Nephron (organoid): ENCODE data around the gene NFATC2.

Experiments
- H3K27ac Mint-ChIP-seq, 3 experiments: 2 replicates each; pipeline ENCODE4 v1.8.0; 2020; ENCODE audit warnings: mixed read lengths in 3 of 3, mild to moderate bottlenecking in 2 of 3, moderate library complexity in 1 of 3
- H3K27me3 Mint-ChIP-seq: 2 replicates; pipeline ENCODE4 v1.8.0; 2021; ENCODE audit warnings: low read depth, mild to moderate bottlenecking, moderate library complexity, mixed read lengths
- H3K36me3 Mint-ChIP-seq: 2 replicates; pipeline ENCODE4 v1.8.0; 2020; ENCODE audit warnings: low read depth, mixed read lengths
- H3K4me1 Mint-ChIP-seq: 2 replicates; pipeline ENCODE4 v1.8.0; 2020; ENCODE audit warnings: mixed read lengths
- H3K4me3 Mint-ChIP-seq, 3 experiments: 2 replicates each; pipeline ENCODE4 v1.8.0; 2020; ENCODE audit warnings: mild to moderate bottlenecking in 3 of 3, mixed read lengths in 3 of 3, moderate library complexity in 2 of 3
- H3K9me3 Mint-ChIP-seq: 2 replicates; pipeline ENCODE4 v1.8.0; 2020; ENCODE audit warnings: mixed read lengths
- CTCF ChIP-seq, 3 experiments: fragments of 200-600 bp; sonication (generic); IDR thresholded peaks; one replicate each; pipeline ENCODE4 v1.5.0; 2021; ENCODE audit warnings: antibody characterized with exemption in 3 of 3; ENCODE audit not compliant: unreplicated experiment in 3 of 3

NFATC2 gene

GRCh38 chr20:51381557-51381956 is 161.0 kb downstream of the NFATC2 start:
- TF ChIP-seq CTCF (IDR thresholded peaks at IDR 0.05; ENCODE audit: unreplicated experiment in 3 of 3), result no peak
- H3K4me3 Mint-ChIP-seq, result no peak overlapping the region
- peaks cover 34% of the 10 kb centered on the region for H3K27me3 Mint-ChIP-seq
- no peak overlapping the region for H3K27ac Mint-ChIP-seq
- H3K36me3 Mint-ChIP-seq, result no peaks in the 10 kb centered on the region
- no peaks in the 10 kb centered on the region for H3K9me3 Mint-ChIP-seq
- H3K4me1 Mint-ChIP-seq, result peaks cover 22% of the 10 kb centered on the region

DNA sequence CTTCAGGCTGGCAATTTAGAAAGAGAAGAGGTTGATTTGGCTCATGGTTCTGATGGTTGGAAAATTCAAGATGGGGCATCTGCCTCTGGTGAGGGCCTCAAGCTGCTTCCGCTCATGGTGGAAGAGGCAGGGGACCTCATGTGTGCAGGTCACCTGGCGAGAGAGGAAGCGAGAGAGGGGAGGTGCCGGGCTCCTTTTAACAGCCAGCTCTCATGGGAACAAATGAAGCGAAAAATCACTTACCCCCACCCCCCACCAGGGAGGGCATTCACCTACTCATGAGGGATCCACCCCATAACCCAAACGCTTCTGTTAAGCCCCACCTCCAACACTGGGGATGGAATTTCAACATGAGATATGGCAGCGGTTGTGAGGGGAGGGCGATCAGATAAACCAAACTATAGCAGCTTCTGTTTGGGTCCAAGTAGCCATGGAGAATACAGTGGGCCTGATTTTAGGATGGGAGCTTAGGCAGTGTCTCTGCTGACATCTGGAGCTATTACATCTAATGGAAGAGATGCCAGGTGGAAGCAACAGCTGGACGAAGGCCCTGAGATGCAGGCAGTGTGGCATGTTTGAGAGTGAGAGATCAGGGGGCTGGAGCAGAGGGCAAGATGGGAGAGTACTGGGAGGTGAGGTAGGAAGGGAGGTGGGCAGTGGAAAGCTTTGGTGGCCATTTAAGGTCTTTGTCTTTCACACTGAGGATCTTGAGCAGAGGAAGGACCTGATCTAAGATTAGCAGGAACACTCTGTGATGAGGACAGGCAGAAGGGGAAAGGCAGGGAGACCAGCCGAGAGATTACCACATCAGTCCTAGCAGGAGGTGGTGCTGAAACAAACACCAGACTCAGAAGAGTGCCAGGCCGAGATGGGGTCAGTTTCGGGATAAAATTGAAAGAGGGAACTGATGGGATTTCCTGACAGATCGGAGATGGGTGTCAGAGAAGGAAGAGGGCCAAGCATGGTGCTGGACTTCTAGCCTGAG is 161.8 kb downstream of the NFATC2 start:
- Mint-ChIP-seq H3K9me3 (no peaks in the 10 kb centered on the region), H3K4me1 (peaks cover 22% of the 10 kb centered on the region), H3K27ac (no peak overlapping the region)

DNA sequence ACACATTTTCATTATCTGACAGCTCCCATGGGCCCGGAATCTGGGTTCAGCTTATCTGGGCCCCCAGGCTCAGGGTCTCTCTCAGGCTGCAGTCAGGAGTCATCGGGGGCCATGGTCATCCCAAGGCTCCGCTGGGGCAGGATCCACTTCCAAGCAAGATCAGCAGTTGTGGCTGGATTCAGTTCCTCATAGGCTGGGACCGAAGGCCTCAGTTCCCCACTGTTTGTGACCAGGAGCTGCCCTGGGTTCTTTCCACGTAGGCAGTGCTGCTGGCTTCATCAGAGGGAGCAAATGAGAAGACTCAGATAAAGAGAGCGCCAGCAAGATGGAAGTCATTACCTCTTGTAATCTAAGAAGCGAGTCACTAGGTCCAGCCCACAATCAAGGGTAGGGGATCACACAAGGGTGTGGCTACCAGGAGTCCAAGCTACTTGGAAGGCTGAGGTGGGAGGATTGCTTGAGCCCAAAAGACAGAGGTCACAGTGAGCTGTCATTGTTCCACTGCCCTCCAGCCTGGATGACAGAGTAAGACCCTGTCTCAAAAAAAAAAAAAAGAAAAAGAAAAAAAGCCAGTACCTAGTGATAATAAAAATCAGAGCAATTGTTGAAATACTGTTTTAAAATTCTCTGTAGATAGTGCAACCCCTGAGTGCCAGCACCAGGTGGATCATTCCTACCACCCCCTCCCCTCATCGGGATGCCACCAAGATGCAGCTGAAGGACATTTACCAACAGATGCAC is 162.7 kb downstream of the NFATC2 start:
- peaks cover 25% of the 10 kb centered on the region for H3K27me3 Mint-ChIP-seq
- no peak for TF ChIP-seq CTCF (IDR thresholded peaks at IDR 0.05; ENCODE audit: unreplicated experiment in 3 of 3)
- H3K4me3 Mint-ChIP-seq, result no peak overlapping the region
- no peaks in the 10 kb centered on the region for H3K9me3 Mint-ChIP-seq
- H3K36me3 Mint-ChIP-seq, result no peaks in the 10 kb centered on the region
- H3K27ac Mint-ChIP-seq, result no peak overlapping the region
- peaks cover 18% of the 10 kb centered on the region for H3K4me1 Mint-ChIP-seq

More for the DNA sequence above, 161.8 kb downstream of the NFATC2 start:
- Mint-ChIP-seq H3K27me3 (peaks cover 30% of the 10 kb centered on the region), H3K4me3 (no peak overlapping the region), H3K36me3 (no peaks in the 10 kb centered on the region)
- TF ChIP-seq CTCF (IDR thresholded peaks at IDR 0.05; ENCODE audit: unreplicated experiment in 3 of 3), result no peak

DNA sequence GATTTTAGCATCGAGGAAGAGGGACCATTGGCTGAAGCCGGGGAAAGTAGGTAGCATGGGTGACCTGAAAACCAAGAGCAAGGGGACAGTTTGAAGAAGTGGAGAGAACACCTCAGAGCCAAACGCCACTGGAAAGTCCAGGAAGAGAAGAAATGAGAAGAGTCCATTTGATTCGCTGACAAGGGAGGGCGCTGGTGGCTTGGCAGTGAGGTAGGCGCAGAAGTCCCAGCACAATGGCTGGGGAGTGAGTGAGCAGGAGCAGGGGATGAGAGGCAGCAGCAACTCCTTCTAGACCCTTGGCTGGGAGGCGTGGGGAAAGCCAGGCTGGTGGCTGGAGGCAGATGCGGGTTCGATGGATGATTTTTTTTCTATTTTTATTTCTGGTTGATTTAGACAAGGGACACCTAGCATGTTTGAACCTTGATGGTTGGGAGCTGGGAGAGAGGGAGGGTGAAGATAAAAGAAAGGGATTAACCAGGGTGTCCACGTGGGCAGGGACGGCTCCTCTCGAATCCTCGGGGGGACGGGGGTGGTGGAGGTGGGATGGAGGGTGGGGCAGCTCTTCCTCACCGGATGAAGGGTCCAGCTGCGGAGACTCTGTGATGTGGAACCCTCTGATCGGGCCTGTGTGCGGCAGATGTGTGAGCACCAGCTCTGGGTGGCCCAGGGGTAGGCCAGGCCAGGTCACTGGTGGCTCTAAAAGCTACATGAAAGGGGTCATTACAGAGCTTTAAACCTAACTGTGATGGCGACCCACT is 164.2 kb downstream of the NFATC2 start:
- Mint-ChIP-seq H3K27ac (no peak overlapping the region), H3K4me3 (no peak overlapping the region)

GRCh38 chr20:51377132-51377531 is 165.4 kb downstream of the NFATC2 start:
- no peak for TF ChIP-seq CTCF (IDR thresholded peaks at IDR 0.05; ENCODE audit: unreplicated experiment in 3 of 3)
- no peaks in the 10 kb centered on the region for H3K36me3 Mint-ChIP-seq
- H3K9me3 Mint-ChIP-seq, result no peaks in the 10 kb centered on the region
- H3K4me1 Mint-ChIP-seq, result peaks cover 26% of the 10 kb centered on the region
- H3K27me3 Mint-ChIP-seq, result peaks cover 42% of the 10 kb centered on the region
- no peak overlapping the region for H3K4me3 Mint-ChIP-seq
- no peak overlapping the region for H3K27ac Mint-ChIP-seq

More for the DNA sequence above, 164.2 kb downstream of the NFATC2 start:
- H3K36me3 Mint-ChIP-seq, result no peaks in the 10 kb centered on the region
- H3K4me1 Mint-ChIP-seq, result peaks cover 26% of the 10 kb centered on the region
- no peak for TF ChIP-seq CTCF (IDR thresholded peaks at IDR 0.05; ENCODE audit: unreplicated experiment in 3 of 3)
- H3K9me3 Mint-ChIP-seq, result no peaks in the 10 kb centered on the region
- H3K27me3 Mint-ChIP-seq, result peaks cover 36% of the 10 kb centered on the region
